ENCODE results near the gene OSGEP.

The OSGEP gene

DNA sequence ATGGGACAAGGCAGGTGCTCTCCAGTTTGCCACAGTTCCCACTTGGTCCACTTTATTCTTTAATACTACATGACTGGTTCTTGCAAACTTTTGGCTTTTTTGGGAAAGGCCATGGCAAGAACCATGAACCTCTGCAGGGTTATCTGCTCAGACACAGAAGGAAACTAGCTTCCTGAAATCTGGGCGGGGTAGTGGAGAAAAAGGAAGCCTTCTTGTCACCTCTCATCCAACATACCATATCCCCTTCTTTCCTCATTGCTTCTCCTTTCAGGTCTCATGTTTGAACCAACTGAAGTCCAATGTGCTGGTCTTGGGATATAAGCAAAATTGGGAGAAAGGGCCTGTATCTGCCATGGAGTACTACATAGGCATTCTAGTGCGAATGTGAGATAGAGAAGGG is 13.2 kb downstream of the OSGEP start:
- no peaks in the 10 kb centered on the region for H3K27me3 ChIP-seq (ENCODE audit: control insufficient read depth, insufficient read depth, low read length)
- no peak overlapping the region for H3K4me2 ChIP-seq (ENCODE audit: low read length)
- H3K9ac ChIP-seq (ENCODE audit: low read depth, low read length), result no peak overlapping the region
- peaks cover 8% of the 10 kb centered on the region for H3K4me1 ChIP-seq (ENCODE audit: control insufficient read depth, insufficient read depth, low read length)
- H3K4me3 ChIP-seq (ENCODE audit: low read length), result no peak overlapping the region
- H3K9me3 ChIP-seq (replicated peaks; ENCODE audit: low read length), result no peaks in the 10 kb centered on the region
- peaks cover 12% of the 10 kb centered on the region for H3K36me3 ChIP-seq (ENCODE audit: insufficient read depth, low read length)

DNA sequence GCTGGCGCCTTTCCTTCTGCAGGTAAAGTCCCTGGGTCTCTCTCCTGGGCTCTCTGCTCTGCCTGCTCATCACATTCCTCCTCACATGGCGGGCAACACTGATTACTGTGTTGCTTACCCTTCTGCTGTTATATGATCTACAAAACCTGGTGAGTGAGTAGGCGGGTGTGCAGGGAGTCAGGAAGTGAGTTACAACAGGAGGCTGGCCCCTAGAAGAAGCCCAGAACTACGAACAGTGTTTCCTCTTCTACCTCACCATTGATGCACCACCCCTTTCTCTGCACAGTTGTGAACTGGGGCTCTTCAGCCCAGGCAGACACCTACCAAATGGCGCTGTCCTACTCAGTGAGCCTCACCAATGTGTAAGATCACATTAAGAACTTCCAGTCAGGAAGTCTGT is 13.7 kb downstream of the OSGEP start:
- Histone ChIP-seq H3K4me2 (ENCODE audit: low read length) (no peak overlapping the region), H3K4me3 (ENCODE audit: low read length) (no peak overlapping the region), H3K9ac (ENCODE audit: low read depth, low read length) (no peak overlapping the region), H3K4me1 (ENCODE audit: control insufficient read depth, insufficient read depth, low read length) (peaks cover 13% of the 10 kb centered on the region), H3K9me3 (replicated peaks; ENCODE audit: low read length) (no peaks in the 10 kb centered on the region), H3K36me3 (ENCODE audit: insufficient read depth, low read length) (peaks cover 7% of the 10 kb centered on the region), H3K27me3 (ENCODE audit: control insufficient read depth, insufficient read depth, low read length) (no peaks in the 10 kb centered on the region)

DNA sequence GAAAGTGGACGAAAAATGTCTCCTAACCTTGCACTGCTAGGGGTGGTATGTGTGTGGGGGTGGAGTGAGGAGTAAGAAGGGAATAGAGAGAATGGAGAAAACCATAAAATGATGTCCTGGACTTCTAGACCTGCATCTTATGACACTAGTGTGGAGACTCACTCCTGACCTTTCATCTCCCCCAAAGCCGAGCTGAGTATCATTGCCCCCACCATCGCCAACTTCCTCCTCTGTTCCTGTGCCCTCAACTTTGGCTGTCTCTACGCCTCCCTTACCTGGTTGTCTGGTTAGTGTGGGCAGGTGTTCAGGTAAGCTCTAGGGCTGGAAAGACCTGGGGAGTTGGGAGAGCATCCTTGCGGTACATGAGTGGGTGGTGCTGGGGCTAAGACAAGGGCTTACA is 14.1 kb downstream of the OSGEP start:
- Histone ChIP-seq H3K36me3 (ENCODE audit: insufficient read depth, low read length) (peaks cover 2% of the 10 kb centered on the region), H3K4me2 (ENCODE audit: low read length) (no peak overlapping the region), H3K27me3 (ENCODE audit: control insufficient read depth, insufficient read depth, low read length) (no peaks in the 10 kb centered on the region), H3K4me3 (ENCODE audit: low read length) (no peak overlapping the region), H3K9ac (ENCODE audit: low read depth, low read length) (no peak overlapping the region), H3K9me3 (replicated peaks; ENCODE audit: low read length) (no peaks in the 10 kb centered on the region), H3K4me1 (ENCODE audit: control insufficient read depth, insufficient read depth, low read length) (peaks cover 18% of the 10 kb centered on the region)

DNA sequence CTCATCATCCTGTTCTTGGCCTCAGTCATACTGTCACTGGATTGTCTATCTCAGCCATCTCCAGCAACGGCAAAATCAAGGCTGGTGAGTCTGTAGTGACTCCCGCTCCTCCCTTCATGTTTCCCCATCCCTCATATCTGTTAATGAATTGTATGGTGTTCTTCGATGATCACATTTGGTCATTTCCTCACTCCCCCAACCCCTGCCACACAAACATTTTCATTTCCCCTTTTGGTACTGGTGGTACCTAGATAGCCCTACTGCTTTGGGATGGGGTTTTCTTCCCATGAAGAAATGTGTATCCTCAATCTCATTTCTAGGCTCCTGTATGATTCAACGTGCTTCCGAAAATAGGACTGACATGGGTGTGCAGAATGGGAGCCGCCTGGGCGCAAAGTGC is 15.9 kb downstream of the OSGEP start:
- no peak overlapping the region for H3K9ac ChIP-seq (ENCODE audit: low read depth, low read length)
- no peaks in the 10 kb centered on the region for H3K9me3 ChIP-seq (replicated peaks; ENCODE audit: low read length)

DNA sequence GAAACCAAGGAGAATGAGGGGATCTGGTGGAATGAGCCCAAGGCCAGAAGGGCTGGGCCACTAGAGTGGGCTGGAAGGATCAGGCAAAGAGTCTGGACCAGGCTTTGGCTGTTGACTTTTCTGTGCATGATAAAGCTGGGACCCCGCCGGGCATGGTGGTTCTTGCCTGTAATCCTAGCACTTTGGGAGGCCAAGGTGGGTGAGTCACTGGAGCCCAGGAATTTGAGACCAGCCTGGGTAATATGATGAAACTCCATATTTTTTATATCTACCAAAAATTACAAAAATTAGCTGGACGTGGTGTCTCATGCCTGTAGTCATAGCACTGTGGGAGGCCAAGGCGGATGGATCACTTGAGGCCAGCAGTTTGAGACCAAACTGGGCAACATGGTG is 18.3 kb downstream of the OSGEP start:
- H3K4me2 ChIP-seq (ENCODE audit: low read length), result peak overlapping the region; percentile 51

More for the DNA sequence above, 15.9 kb downstream of the OSGEP start:
- no peak overlapping the region for H3K4me2 ChIP-seq (ENCODE audit: low read length)
- no peak overlapping the region for H3K4me3 ChIP-seq (ENCODE audit: low read length)
- peaks cover 26% of the 10 kb centered on the region for H3K4me1 ChIP-seq (ENCODE audit: control insufficient read depth, insufficient read depth, low read length)
- H3K27me3 ChIP-seq (ENCODE audit: control insufficient read depth, insufficient read depth, low read length), result no peaks in the 10 kb centered on the region
- H3K36me3 ChIP-seq (ENCODE audit: insufficient read depth, low read length), result no peaks in the 10 kb centered on the region

DNA sequence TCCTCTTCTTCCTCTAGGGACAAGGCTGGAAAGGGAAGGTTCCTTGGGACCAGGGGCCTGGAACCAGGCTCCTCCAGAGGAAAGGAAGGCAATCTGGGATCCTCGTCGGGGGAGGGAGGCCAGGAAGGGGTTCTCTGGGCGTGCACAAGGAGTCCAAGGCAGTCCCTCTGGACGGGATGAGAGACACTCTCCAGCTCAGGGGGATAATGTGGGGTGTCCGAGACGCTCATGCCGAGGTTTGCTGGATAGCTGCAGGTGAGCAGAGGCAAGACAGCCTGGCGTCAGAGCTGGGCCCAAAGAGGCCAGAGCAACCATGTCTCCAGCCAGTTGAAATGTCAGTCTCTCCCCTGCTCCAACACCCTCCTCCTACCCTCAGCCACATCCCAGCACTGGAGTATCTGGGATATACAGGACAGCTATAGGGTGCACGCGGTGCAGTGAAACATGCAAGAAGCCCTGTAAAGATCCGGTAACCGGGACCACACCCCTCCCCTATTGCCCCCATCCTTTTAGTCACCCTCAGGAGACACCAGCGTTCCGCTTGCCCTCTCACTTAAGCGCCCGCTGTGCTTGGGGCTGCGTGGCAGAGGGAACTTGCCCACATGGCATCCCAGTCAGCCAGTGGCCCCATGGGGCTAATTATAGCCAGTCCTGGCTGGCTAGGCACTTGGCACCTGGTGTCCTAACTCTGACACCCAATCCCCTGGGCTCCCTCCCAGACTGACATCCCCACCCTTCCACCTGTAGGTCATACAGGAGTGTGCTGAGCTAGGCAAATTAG is 18.8 kb downstream of the OSGEP start, which contains the start of gene KLHL33:
Gene KLHL33, minus strand, starts transcription at position 585 of the 781 bp plus-strand sequence. Its CDS starts 355 bp downstream, at position 230.
- Histone ChIP-seq H3K4me3 (ENCODE audit: low read length) (peak within 1 kb of the TSS; percentile 7), H3K4me2 (ENCODE audit: low read length) (peak within 1 kb of the TSS; percentile 51), H3K9me3 (replicated peaks; ENCODE audit: low read length) (no peaks in the 10 kb centered on the region), H3K9ac (ENCODE audit: low read depth, low read length) (no peak within 1 kb of the TSS), H3K36me3 (ENCODE audit: insufficient read depth, low read length) (no peaks in the 10 kb centered on the region), H3K4me1 (ENCODE audit: control insufficient read depth, insufficient read depth, low read length) (peaks cover 26% of the 10 kb centered on the region), H3K27me3 (ENCODE audit: control insufficient read depth, insufficient read depth, low read length) (no peaks in the 10 kb centered on the region)

More for the DNA sequence above, 18.3 kb downstream of the OSGEP start:
- Histone ChIP-seq H3K9me3 (replicated peaks; ENCODE audit: low read length) (no peaks in the 10 kb centered on the region), H3K9ac (ENCODE audit: low read depth, low read length) (no peak overlapping the region), H3K4me1 (ENCODE audit: control insufficient read depth, insufficient read depth, low read length) (peaks cover 26% of the 10 kb centered on the region), H3K27me3 (ENCODE audit: control insufficient read depth, insufficient read depth, low read length) (no peaks in the 10 kb centered on the region), H3K4me3 (ENCODE audit: low read length) (no peak overlapping the region), H3K36me3 (ENCODE audit: insufficient read depth, low read length) (no peaks in the 10 kb centered on the region)

DNA sequence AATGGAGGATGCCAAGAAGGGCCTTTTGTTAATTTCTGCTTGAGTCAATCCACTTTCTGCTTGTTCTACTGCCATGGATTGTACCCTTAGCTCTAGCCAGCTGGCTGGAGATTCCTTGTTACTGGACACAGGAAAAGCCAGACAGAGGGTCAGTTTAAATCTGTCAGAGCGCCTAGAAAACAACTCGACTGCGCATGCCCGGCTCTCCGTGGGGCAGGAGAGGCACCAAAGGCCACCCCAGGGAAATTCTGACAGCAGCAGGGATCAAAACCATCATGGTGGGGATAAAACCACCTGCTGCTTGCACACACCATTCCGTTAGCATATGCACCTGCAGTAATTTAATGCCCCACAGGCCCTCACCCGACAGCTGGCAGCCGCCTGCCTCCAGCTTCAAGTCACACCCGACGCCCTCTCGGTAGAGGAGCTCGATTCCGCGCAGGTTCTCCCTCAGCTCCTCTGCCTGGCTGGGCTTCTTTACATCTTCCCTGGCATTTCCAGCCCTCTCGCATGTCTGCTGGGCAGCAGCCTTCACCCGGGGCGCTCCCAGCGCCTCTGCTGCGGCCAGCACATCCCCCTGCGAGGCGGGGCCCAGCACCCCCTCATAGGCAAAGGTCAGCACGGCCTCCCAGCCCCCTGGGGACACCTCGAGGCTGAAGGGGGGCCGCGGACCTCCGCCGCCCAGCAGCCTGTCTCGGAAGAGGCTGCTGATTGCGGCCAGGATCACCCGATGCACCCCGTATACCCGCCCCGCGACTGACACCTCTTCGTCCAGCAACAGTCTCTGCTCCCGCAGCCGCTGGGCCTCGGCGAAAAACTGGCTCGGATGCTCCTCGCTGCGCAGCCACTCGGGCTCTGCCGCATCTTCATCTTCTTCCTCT is 19.7 kb downstream of the OSGEP start:
- Histone ChIP-seq H3K36me3 (ENCODE audit: insufficient read depth, low read length) (no peaks in the 10 kb centered on the region), H3K4me3 (ENCODE audit: low read length) (peak overlapping the region; percentile 7), H3K27me3 (ENCODE audit: control insufficient read depth, insufficient read depth, low read length) (no peaks in the 10 kb centered on the region), H3K4me2 (ENCODE audit: low read length) (peak overlapping the region; percentile 44), H3K9me3 (replicated peaks; ENCODE audit: low read length) (no peaks in the 10 kb centered on the region), H3K4me1 (ENCODE audit: control insufficient read depth, insufficient read depth, low read length) (peaks cover 31% of the 10 kb centered on the region), H3K9ac (ENCODE audit: low read depth, low read length) (no peak overlapping the region)

DNA sequence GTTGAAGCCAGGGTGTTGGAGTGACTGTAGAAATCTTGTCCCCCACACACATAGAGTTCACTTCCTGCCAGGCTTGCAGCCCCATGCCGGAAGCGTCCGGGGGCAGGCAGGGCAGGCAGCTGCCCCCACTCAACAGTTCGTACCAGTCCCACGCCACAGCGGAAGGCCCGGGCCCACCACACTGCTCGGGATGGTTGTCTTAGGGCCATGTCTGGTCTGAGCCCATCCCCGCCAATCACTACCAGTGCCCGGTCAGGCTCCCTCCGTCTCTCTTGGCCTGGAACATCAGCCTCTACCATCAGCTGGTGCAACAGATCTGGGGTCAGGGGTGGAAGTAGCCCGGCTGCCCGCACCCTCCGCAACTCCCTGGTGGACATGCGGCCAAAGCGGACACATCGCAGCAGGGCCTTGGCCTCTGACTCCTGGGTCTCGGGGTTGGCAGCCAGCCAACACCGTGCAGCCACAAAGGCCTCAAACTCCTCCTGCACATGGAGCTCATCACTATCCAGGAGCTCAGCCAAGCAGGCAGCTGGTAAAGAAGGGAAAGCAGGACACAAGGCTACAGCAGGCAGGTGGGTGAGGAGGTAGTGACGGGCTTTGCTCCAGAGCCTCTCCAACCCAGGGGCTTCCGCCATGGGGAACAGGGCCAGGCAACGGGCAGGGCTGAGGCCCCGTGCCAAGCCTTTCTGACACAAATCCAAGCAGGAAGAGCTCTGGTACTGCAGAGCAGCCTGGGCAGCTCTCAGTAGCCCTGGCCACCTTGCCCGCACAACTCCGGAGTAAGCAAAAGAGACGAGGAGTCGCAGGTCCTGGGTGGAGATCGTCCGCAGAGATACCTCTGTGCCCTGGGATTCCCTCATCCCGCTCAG is 24.6 kb downstream of the OSGEP start:
- H3K4me2 ChIP-seq (ENCODE audit: low read length), result no peak overlapping the region
- H3K4me3 ChIP-seq (ENCODE audit: low read length), result no peak overlapping the region
- H3K27me3 ChIP-seq (ENCODE audit: control insufficient read depth, insufficient read depth, low read length), result peaks cover under 1% of the 10 kb centered on the region
- H3K9ac ChIP-seq (ENCODE audit: low read depth, low read length), result no peak overlapping the region
- H3K36me3 ChIP-seq (ENCODE audit: insufficient read depth, low read length), result no peaks in the 10 kb centered on the region
- peaks cover 15% of the 10 kb centered on the region for H3K4me1 ChIP-seq (ENCODE audit: control insufficient read depth, insufficient read depth, low read length)
- no peaks in the 10 kb centered on the region for H3K9me3 ChIP-seq (replicated peaks; ENCODE audit: low read length)

DNA sequence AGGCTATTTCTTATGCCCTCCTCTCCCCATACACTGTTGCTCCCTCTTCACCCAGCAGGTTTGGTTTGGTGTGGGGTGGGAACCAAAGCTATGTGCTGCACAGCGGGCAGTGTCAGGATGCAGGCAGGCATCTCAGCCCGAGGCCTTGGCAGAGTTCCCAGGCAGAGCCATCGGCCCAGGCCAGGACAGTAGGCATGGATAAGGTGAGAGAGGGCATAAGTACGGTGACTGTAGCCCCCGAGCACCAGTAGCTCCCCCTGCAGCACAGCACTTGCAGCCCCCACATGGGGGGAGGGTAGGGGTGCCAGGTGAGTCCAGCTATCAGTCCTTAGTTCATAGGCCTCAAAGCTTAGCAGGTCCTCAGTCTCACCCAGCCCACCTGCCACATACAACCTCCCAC is 25.8 kb downstream of the OSGEP start:
- H3K4me2 ChIP-seq (ENCODE audit: low read length), result no peak overlapping the region
- H3K9ac ChIP-seq (ENCODE audit: low read depth, low read length), result no peak overlapping the region
- no peaks in the 10 kb centered on the region for H3K36me3 ChIP-seq (ENCODE audit: insufficient read depth, low read length)
- peaks cover 9% of the 10 kb centered on the region for H3K4me1 ChIP-seq (ENCODE audit: control insufficient read depth, insufficient read depth, low read length)
- peaks cover 5% of the 10 kb centered on the region for H3K27me3 ChIP-seq (ENCODE audit: control insufficient read depth, insufficient read depth, low read length)
- H3K4me3 ChIP-seq (ENCODE audit: low read length), result no peak overlapping the region
- no peaks in the 10 kb centered on the region for H3K9me3 ChIP-seq (replicated peaks; ENCODE audit: low read length)

DNA sequence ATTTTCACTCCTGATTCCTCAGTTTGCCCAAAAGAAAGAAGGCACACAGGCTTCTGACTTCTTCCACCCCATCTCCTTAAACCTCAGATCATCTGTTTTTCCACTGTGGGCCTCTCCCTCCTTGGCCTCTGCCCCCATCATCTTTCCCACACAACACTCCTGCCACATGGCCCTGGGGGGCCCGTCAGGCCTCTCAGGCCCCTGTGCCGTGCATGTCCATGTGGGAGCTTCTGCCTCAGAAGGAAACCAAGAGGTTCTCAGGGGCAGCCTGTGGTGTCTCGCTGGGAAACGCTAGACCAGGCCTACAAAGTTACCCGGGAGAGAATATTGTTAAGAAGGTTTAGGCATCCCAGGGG is 26.6 kb downstream of the OSGEP start:
- peaks cover 9% of the 10 kb centered on the region for H3K4me1 ChIP-seq (ENCODE audit: control insufficient read depth, insufficient read depth, low read length)
- H3K4me3 ChIP-seq (ENCODE audit: low read length), result no peak overlapping the region
- no peak overlapping the region for H3K9ac ChIP-seq (ENCODE audit: low read depth, low read length)
- no peaks in the 10 kb centered on the region for H3K9me3 ChIP-seq (replicated peaks; ENCODE audit: low read length)
- H3K27me3 ChIP-seq (ENCODE audit: control insufficient read depth, insufficient read depth, low read length), result peaks cover 5% of the 10 kb centered on the region
- H3K36me3 ChIP-seq (ENCODE audit: insufficient read depth, low read length), result no peaks in the 10 kb centered on the region
- no peak overlapping the region for H3K4me2 ChIP-seq (ENCODE audit: low read length)
